Thymus (tissue), 11 donors: Measurements from ENCODE around the gene TAC3. TPM values are rescaled to one million over a fixed set of nuclear protein-coding genes. Genes with fewer than 3 reads are reported as not detected.

Experiments
- DNase-seq, 9 donors: peaks; one replicate each; pipeline ENCODE4 v3.0.0-alpha.2; 2013; ENCODE audit warnings: low spot score in 9 of 9, low read depth in 6 of 9, missing footprints in 1 of 9
- H3K27ac ChIP-seq, 2 donors: one replicate each; pipeline ENCODE4 v1.5.1; 2013; ENCODE audit warnings: control low read depth in 1 of 2, low read depth in 1 of 2, low read length in 1 of 2, mild to moderate bottlenecking in 1 of 2, moderate library complexity in 1 of 2
- H3K27me3 ChIP-seq, 2 donors: one replicate each; pipeline ENCODE4 v1.5.1; 2013; ENCODE audit warnings: low read length in 1 of 2; ENCODE audit not compliant: control insufficient read depth in 2 of 2, insufficient read depth in 1 of 2
- H3K36me3 ChIP-seq, 2 donors: one replicate each; pipeline ENCODE4 v1.5.1; 2013; ENCODE audit warnings: low read length in 1 of 2, mild to moderate bottlenecking in 1 of 2, moderate library complexity in 1 of 2; ENCODE audit not compliant: control insufficient read depth in 2 of 2, insufficient read depth in 2 of 2
- H3K4me1 ChIP-seq, 2 donors: one replicate each; pipeline ENCODE4 v1.5.1; 2013; ENCODE audit warnings: low read length in 2 of 2; ENCODE audit not compliant: control insufficient read depth in 2 of 2, insufficient read depth in 2 of 2
- H3K4me3 ChIP-seq, 2 donors: one replicate each; pipeline ENCODE4 v1.5.1; 2013; ENCODE audit warnings: low read length in 2 of 2, control low read depth in 1 of 2, mild to moderate bottlenecking in 1 of 2
- H3K9me3 ChIP-seq, 2 donors: one replicate each; pipeline ENCODE4 v1.5.1; 2013; ENCODE audit warnings: low read length in 1 of 2, mild to moderate bottlenecking in 1 of 2; ENCODE audit not compliant: control insufficient read depth in 2 of 2, insufficient read depth in 1 of 2
- WGBS: extraction: QIAGEN DNeasy Blood & Tissue Kit; methylation state at CpG from one replicate; pipeline ENCODE4 v1.1.7; 2013; 5-methylcytosine and 5-hydroxymethylcytosine counted together
- polyA plus RNA-seq: library from polyadenylated mRNA; stranded (reverse); fragments of 200-250 nt; gene quantifications from one replicate; pipeline ENCODE4 v1.2.3, GENCODE V29; 2013
- total RNA-seq: library from RNA; stranded (reverse); fragments of 120-200 nt; gene quantifications from one replicate; pipeline ENCODE4 v1.2.4, GENCODE V29; 2013
- donor health status: healthy.

The TAC3 gene
- total and polyA plus RNA-seq, 2 donors, result 0.76 to 4.3 TPM

DNA sequence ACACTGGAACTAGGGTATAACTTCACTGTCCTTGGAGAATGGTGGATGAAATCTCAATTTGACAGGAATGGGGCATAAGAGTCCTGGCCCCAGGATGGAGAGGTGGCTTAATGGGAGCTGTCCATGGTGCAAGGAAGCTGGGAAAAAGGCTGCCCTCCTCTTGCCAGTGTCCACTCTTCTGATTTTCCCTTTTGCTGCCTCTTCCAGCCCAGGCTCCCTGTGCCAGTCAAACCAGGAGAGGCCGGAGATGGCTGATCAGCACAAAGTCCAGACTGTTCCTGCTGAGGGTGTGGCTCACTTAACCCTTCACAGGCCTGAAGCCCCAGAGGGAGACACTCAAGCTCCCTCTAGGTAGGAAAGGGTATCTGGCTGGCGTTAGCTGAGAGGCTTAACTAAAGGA, 33.6 kb upstream of the TAC3 start, which contains the start of gene MYO1A:
Gene MYO1A, minus strand, starts transcription at position 240 of the 400 bp plus-strand sequence. CDS start 1,806 bp downstream, outside the sequence.
- WGBS, result 94% methylated on average over 2 of the region's 2 CpGs
- DNase-seq, result no peak

DNA sequence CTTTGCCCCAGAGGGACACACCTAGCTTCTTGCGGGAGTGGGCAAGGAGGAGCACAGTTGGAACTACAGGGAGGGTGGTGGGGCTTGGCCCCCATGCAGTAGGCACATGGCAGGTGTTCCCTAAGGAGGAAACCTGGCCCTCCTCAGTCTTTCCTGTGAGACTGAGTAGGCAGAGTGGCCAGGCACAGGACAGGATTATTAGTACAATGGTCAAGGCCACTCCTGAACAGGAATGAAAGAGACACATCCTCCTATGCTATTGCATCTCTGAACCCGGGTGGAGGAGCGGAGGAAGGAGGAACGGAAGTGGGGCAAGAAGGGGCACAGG, 32.8 kb upstream of the TAC3 start:
- Histone ChIP-seq H3K27ac (no peak overlapping the region), H3K9me3 (no peaks in the 10 kb centered on the region), H3K4me3 (no peak overlapping the region), H3K27me3 (no peaks in the 10 kb centered on the region), H3K4me1 (peaks cover 28 to 39% of the 10 kb centered on the region in 2 donors), H3K36me3 (no peaks in the 10 kb centered on the region)
- DNase-seq, result no peak
- 96% methylated on average over 4 of the region's 4 CpGs for WGBS

More for the DNA sequence above, 33.6 kb upstream of the TAC3 start, which contains the start of gene MYO1A:
- H3K4me3 ChIP-seq, result no peak within 1 kb of the TSS
- H3K36me3 ChIP-seq, result no peaks in the 10 kb centered on the region
- no peak within 1 kb of the TSS for H3K27ac ChIP-seq
- H3K4me1 ChIP-seq, result peaks cover 28 to 39% of the 10 kb centered on the region in 2 donors
- H3K9me3 ChIP-seq, result no peaks in the 10 kb centered on the region
- H3K27me3 ChIP-seq, result no peaks in the 10 kb centered on the region

DNA sequence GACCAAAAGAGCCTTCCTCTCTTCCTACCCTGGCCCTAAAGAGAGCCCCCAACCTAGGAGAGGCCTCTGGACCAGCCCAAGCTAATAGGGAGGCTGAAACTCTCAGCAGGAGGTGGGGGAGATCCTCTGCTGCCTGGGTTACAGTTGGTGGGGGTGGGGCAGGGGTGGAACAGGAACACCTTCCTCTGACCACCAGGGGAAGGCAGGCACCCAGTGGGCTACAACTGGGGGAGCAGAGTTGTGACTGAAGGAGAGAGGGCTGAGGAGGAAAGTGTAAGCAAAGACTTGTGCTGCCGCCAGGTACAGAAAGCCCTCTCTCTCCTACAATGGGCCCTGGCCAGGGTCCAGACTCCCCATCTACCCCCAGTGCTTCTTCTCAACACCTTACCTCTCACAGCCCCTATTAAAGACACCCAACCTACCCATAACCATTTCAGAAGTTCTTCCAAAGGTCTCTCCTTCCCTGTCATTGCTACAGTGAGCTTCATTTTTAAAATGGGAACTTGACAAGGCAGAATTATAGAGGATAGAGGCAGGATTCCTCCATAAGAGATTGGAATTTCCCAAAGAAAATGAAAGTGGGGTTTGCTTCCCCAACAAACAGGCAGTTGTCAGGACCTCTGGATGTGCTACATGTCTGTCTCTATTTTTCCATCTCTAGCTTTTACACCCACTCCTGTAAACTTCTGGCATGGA, 32.2 kb upstream of the TAC3 start:
- 83% methylated on average over 1 of the region's 1 CpG for WGBS
- no peaks in the 10 kb centered on the region for H3K9me3 ChIP-seq

GRCh38 chr12:57047981-57048380, 31.7 kb upstream of the TAC3 start:
- no peaks in the 10 kb centered on the region for H3K36me3 ChIP-seq
- WGBS, result 87% methylated on average over 1 of the region's 1 CpG
- peak overlapping the region in 1 of 2 donors; percentile 84 for H3K27ac ChIP-seq
- H3K4me3 ChIP-seq, result no peak overlapping the region
- no peak for DNase-seq
- no peaks in the 10 kb centered on the region for H3K27me3 ChIP-seq
- peaks cover 28 to 39% of the 10 kb centered on the region in 2 donors for H3K4me1 ChIP-seq
- H3K9me3 ChIP-seq, result no peaks in the 10 kb centered on the region

More for the DNA sequence above, 32.2 kb upstream of the TAC3 start:
- H3K4me1 ChIP-seq, result peaks cover 28 to 39% of the 10 kb centered on the region in 2 donors
- no peaks in the 10 kb centered on the region for H3K36me3 ChIP-seq
- DNase-seq, result peak in 1 of 9 donors; percentile 41
- H3K27me3 ChIP-seq, result no peaks in the 10 kb centered on the region
- no peak overlapping the region for H3K4me3 ChIP-seq
- peak overlapping the region in 1 of 2 donors; percentile 39 for H3K27ac ChIP-seq

- Histone ChIP-seq H3K4me3 (no peak overlapping the region), H3K36me3 (no peaks in the 10 kb centered on the region), H3K27ac (peak overlapping the region in 1 of 2 donors; percentile 84), H3K9me3 (no peaks in the 10 kb centered on the region), H3K4me1 (peaks cover 28 to 39% of the 10 kb centered on the region in 2 donors), H3K27me3 (no peaks in the 10 kb centered on the region)
- WGBS, result 24% methylated on average over 10 of the region's 10 CpGs
- DNase-seq, result peak in 6 of 9 donors; percentile 32 to 83 (median 62)
Observed at GRCh38 chr12:57046947-57047890, 30.9 kb upstream of the TAC3 start.

GRCh38 chr12:57046086-57046791, 29.9 kb upstream of the TAC3 start:
- Histone ChIP-seq H3K4me3 (no peak overlapping the region), H3K9me3 (no peaks in the 10 kb centered on the region), H3K4me1 (peaks cover 29 to 42% of the 10 kb centered on the region in 2 donors), H3K27ac (peak overlapping the region in 1 of 2 donors; percentile 84), H3K27me3 (no peaks in the 10 kb centered on the region), H3K36me3 (no peaks in the 10 kb centered on the region)
- WGBS, result 87% methylated on average over 6 of the region's 6 CpGs
- no peak for DNase-seq

- WGBS, result 96% methylated on average over 3 of the region's 3 CpGs
- DNase-seq, result no peak
Observed at GRCh38 chr12:57044889-57045288, 28.6 kb upstream of the TAC3 start.

DNA sequence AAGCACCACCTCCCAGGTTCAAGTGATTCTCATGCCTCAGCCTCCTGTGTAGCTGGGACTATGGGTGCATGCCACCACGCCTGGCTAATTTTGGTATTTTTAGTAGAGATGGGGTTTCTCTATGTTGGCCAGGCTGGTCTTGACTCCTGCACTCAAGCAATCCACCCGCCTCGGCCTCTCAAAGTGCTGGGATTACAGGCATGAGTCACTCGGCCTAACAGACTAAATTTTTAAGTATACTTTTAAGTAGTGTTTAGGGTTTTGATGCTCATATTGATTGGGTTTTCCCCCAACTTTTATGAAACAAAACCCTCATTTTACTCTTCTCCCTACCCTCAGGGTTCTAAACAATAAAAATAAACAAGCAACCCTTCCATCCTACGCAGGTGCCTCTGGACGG, 28.1 kb upstream of the TAC3 start:
- no peaks in the 10 kb centered on the region for H3K36me3 ChIP-seq
- H3K4me3 ChIP-seq, result no peak overlapping the region
- peaks cover 38 to 54% of the 10 kb centered on the region in 2 donors for H3K4me1 ChIP-seq
- no peak overlapping the region for H3K27ac ChIP-seq
- WGBS, result 97% methylated on average over 6 of the region's 6 CpGs
- no peaks in the 10 kb centered on the region for H3K9me3 ChIP-seq
- DNase-seq, result no peak
- H3K27me3 ChIP-seq, result no peaks in the 10 kb centered on the region

More at GRCh38 chr12:57044889-57045288, 28.6 kb upstream of the TAC3 start:
- H3K27me3 ChIP-seq, result no peaks in the 10 kb centered on the region
- H3K4me3 ChIP-seq, result no peak overlapping the region
- no peak overlapping the region for H3K27ac ChIP-seq
- H3K4me1 ChIP-seq, result peaks cover 34 to 50% of the 10 kb centered on the region in 2 donors
- no peaks in the 10 kb centered on the region for H3K36me3 ChIP-seq
- H3K9me3 ChIP-seq, result no peaks in the 10 kb centered on the region
